ENCODE data around the gene ACTR5. TPM values are rescaled to one million over a fixed set of nuclear protein-coding genes. Genes with fewer than 3 reads are reported as not detected.

The ACTR5 gene
- total and polyA plus RNA-seq, 2 donors (not counting 3 experiments of a cell fraction or from before 2014, with no cell fraction given), result 8.8 to 11.3 TPM

- CTCF ChIA-PET, result interaction anchor here (1.6 to 4.1 kb wide), 4 partner anchors 9 to 102 kb away, joined by 4 to 15 read pairs (median 10); partner anchors contain the start of gene PPP1R16B
Measured at GRCh38 chr20:38791291-38791690, 43.0 kb downstream of the ACTR5 start.

More at GRCh38 chr20:38791291-38791690, 43.0 kb downstream of the ACTR5 start:
- Histone ChIP-seq H3K79me2 (ENCODE audit: control insufficient read depth, insufficient read depth, low read length) (no peaks in the 10 kb centered on the region), H3K36me3 (ENCODE audit: control insufficient read depth in 2 of 2, extremely low read depth in 1 of 2, insufficient read depth in 2 of 2, low read length in 2 of 2) (no peaks in the 10 kb centered on the region), H3K4me3 (replicated peaks in 1 of 3; ENCODE audit: insufficient read depth in 1 of 3, low read depth in 1 of 3, low read length in 3 of 3) (no peak overlapping the region), H3K27me3 (ENCODE audit: control insufficient read depth in 2 of 2, insufficient read depth in 2 of 2, low read length in 2 of 2) (peaks cover 0 to 9% of the 10 kb centered on the region in 2 experiments), H3K9ac (replicated peaks; ENCODE audit: extremely low read depth, insufficient read depth, low read length) (no peak overlapping the region), H4K20me1 (replicated peaks; ENCODE audit: control insufficient read depth, extremely low read depth, insufficient read depth, low read length) (no peaks in the 10 kb centered on the region), H3K4me1 (ENCODE audit: control insufficient read depth, extremely low read depth, insufficient read depth, low read length) (no peaks in the 10 kb centered on the region), H2AFZ (ENCODE audit: low read depth, low read length) (no peak overlapping the region), H3K9me3 (replicated peaks; ENCODE audit: control insufficient read depth, insufficient read depth, low read length) (no peaks in the 10 kb centered on the region), H3K27ac (ENCODE audit: insufficient read depth, low read depth, low read length) (no peak overlapping the region), H3K9me1 (replicated peaks; ENCODE audit: control insufficient read depth, extremely low read depth, insufficient read depth, low read length) (no peaks in the 10 kb centered on the region), H3K4me2 (ENCODE audit: insufficient read depth, low read length) (no peak overlapping the region)
- BruUV-seq (replicated peaks), result no TSS peak
- DNase-seq (ENCODE audit: low read depth, low spot score), result no peak
- POLR2A ChIA-PET, result no interaction called here
- intact Hi-C loops (cut with micrococcal nuclease) (loop anchor here (2.0 kb wide), 1 partner anchor 64 kb away; no protein-coding TSS in a partner anchor), dilution Hi-C loops (cut with MboI; ENCODE audit: extremely low pct_ligation_motif_present, low sequenced_read_pairs) (no loop called here)
- TF ChIP-seq POLR2AphosphoS5 (IDR thresholded peaks at IDR 0.05; ENCODE audit: insufficient read depth, low read depth, low read length) (no peak), JUN (IDR thresholded peaks at IDR 0.05; ENCODE audit: borderline replicate concordance, insufficient read depth, insufficient read length, low read depth) (no peak), POLR2A (IDR thresholded peaks at IDR 0.05; ENCODE audit: low read depth, low read length) (no peak), FOS (IDR thresholded peaks at IDR 0.05; ENCODE audit: borderline replicate concordance, insufficient read depth, low read length) (no peak), GATA2 (IDR thresholded peaks at IDR 0.05; ENCODE audit: insufficient read depth, insufficient read length, low read depth, low read length) (no peak), EZH2 (IDR thresholded peaks at IDR 0.05; ENCODE audit: borderline replicate concordance, low read depth, low read length, severe bottlenecking) (no peak), CTCF (IDR thresholded peaks at IDR 0.05; ENCODE audit: extremely low read depth in 1 of 2, insufficient read depth in 1 of 2, low read depth in 1 of 2, low read length in 2 of 2) (no peak), MAX (IDR thresholded peaks at IDR 0.05; ENCODE audit: insufficient read depth, insufficient read length) (no peak), MYC (IDR thresholded peaks at IDR 0.05; ENCODE audit: low read depth, low read length) (no peak)
- no peak for FAIRE-seq
